ENCODE data around the gene ZFAND6. TPM values are rescaled to one million over a fixed set of nuclear protein-coding genes. Genes with fewer than 3 reads are reported as not detected.
"Not testable (repeated sequence)": the region's sequence is repeated elsewhere in the genome, so short reads cannot be mapped to it uniquely, and the experiment has no call there.

ZFAND6 gene
- total RNA-seq, 3 donors from 2014 or later (not counting 1 experiment from before 2014, with no cell fraction given) = 145 to 150 (median 148) TPM

GRCh38 chr15:80154336-80154735 is 94.9 kb downstream of the ZFAND6 start:
- 94% methylated on average over 6 of the region's 6 CpGs for WGBS (ENCODE audit: insufficient coverage)
- intact Hi-C loops (cut with micrococcal nuclease) = no loop called here
- peak overlapping the region in 1 of 2 donors; percentile 88 for H3K27ac Mint-ChIP-seq
- no peak for DNase-seq
- Histone ChIP-seq H3K4me3 (ENCODE audit: low read length) (no peak overlapping the region), H3K36me3 (ENCODE audit: control insufficient read depth, insufficient read depth, low read length) (no peaks in the 10 kb centered on the region), H3K27ac (ENCODE audit: low read length) (no peak overlapping the region), H3K9me3 (ENCODE audit: control insufficient read depth, insufficient read depth, low read length) (no peaks in the 10 kb centered on the region), H3K4me1 (ENCODE audit: control insufficient read depth, insufficient read depth, low read length) (peaks cover 32% of the 10 kb centered on the region), H3K27me3 (ENCODE audit: control insufficient read depth, insufficient read depth, low read length) (no peaks in the 10 kb centered on the region)
- TF ChIP-seq CTCF (IDR thresholded peaks at IDR 0.05) = no peak
- no peaks in the 10 kb centered on the region for H3K27me3 Mint-ChIP-seq (ENCODE audit: low read depth in 2 of 2)
- no peaks in the 10 kb centered on the region for H3K9me3 Mint-ChIP-seq
- peak overlapping the region; percentile 56 for H3K4me3 Mint-ChIP-seq
- no peak for ATAC-seq
- H3K36me3 Mint-ChIP-seq = no peaks in the 10 kb centered on the region
- H3K4me1 Mint-ChIP-seq = peaks cover 21 to 27% of the 10 kb centered on the region in 2 donors

- Mint-ChIP-seq H3K9me3 (no peaks in the 10 kb centered on the region), H3K27me3 (ENCODE audit: low read depth in 2 of 2) (no peaks in the 10 kb centered on the region), H3K4me1 (peaks cover 21 to 34% of the 10 kb centered on the region in 2 donors), H3K36me3 (no peaks in the 10 kb centered on the region), H3K27ac (peak overlapping the region in 1 of 2 donors; percentile 66), H3K4me3 (peak overlapping the region; percentile 56)
- no peak for TF ChIP-seq CTCF (IDR thresholded peaks at IDR 0.05)
- no peaks in the 10 kb centered on the region for H3K36me3 ChIP-seq (ENCODE audit: control insufficient read depth, insufficient read depth, low read length)
- intact Hi-C loops (cut with micrococcal nuclease) = no loop called here
- WGBS (ENCODE audit: insufficient coverage) = 72% methylated on average over 4 of the region's 5 CpGs
- no peaks in the 10 kb centered on the region for H3K27me3 ChIP-seq (ENCODE audit: control insufficient read depth, insufficient read depth, low read length)
- no peak overlapping the region for H3K4me3 ChIP-seq (ENCODE audit: low read length)
- peaks cover 38% of the 10 kb centered on the region for H3K4me1 ChIP-seq (ENCODE audit: control insufficient read depth, insufficient read depth, low read length)
- no peak overlapping the region for H3K27ac ChIP-seq (ENCODE audit: low read length)
- DNase-seq (no peak), ATAC-seq (no peak)
- H3K9me3 ChIP-seq (ENCODE audit: control insufficient read depth, insufficient read depth, low read length) = no peaks in the 10 kb centered on the region
Observed at GRCh38 chr15:80155001-80155377, 95.5 kb downstream of the ZFAND6 start.

GRCh38 chr15:80155378-80156175 is 96.1 kb downstream of the ZFAND6 start:
- Mint-ChIP-seq H3K27ac (peak overlapping the region in 1 of 2 donors; percentile 66), H3K4me1 (peaks cover 21 to 40% of the 10 kb centered on the region in 2 donors), H3K4me3 (peak overlapping the region; percentile 56)
- H3K4me3 ChIP-seq (ENCODE audit: low read length); ATAC-seq; H3K36me3 Mint-ChIP-seq; H3K27ac ChIP-seq (ENCODE audit: low read length); H3K9me3 Mint-ChIP-seq; H3K27me3 ChIP-seq (ENCODE audit: control insufficient read depth, insufficient read depth, low read length); intact Hi-C loops (cut with micrococcal nuclease); H3K36me3 ChIP-seq (ENCODE audit: control insufficient read depth, insufficient read depth, low read length); H3K27me3 Mint-ChIP-seq (ENCODE audit: low read depth in 2 of 2); H3K9me3 ChIP-seq (ENCODE audit: control insufficient read depth, insufficient read depth, low read length); DNase-seq: not testable (repeated sequence)
- H3K4me1 ChIP-seq (ENCODE audit: control insufficient read depth, insufficient read depth, low read length) = peaks cover 44% of the 10 kb centered on the region
- WGBS (ENCODE audit: insufficient coverage) = 86% methylated on average over 14 of the region's 16 CpGs

DNA sequence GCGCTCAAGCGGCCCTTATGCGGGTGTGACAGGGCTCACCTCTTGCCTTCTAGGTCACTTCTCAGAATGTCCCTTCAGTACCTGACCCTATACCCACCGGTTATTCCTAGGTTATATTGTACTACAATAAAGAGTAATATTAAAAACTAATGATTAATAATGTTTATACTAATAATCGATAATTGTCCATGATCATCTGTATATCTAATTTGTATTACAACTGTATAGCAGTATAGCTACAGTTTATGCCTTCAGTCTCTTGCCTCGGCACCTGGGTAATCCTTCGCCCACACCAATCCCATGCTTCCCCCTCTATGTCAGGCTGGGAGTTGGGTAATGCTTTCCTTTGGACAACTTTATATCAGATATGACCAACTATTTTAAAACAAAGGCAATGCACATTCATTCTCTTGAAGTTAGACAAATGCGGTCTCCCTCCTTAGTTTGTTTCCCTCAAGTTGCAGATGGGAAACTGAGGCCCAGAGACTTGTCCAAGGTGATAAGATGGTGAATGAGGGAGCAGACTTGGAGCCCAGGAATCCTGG is 96.8 kb downstream of the ZFAND6 start:
- H3K27me3 Mint-ChIP-seq (ENCODE audit: low read depth in 2 of 2) = no peaks in the 10 kb centered on the region
- TF ChIP-seq CTCF (IDR thresholded peaks at IDR 0.05) = no peak
- no peak overlapping the region for H3K27ac Mint-ChIP-seq
- H3K4me1 ChIP-seq (ENCODE audit: control insufficient read depth, insufficient read depth, low read length) = peaks cover 51% of the 10 kb centered on the region
- H3K36me3 ChIP-seq (ENCODE audit: control insufficient read depth, insufficient read depth, low read length) = no peaks in the 10 kb centered on the region
- no peaks in the 10 kb centered on the region for H3K9me3 Mint-ChIP-seq
- no peak for ATAC-seq
- H3K36me3 Mint-ChIP-seq = no peaks in the 10 kb centered on the region
- no peak overlapping the region for H3K27ac ChIP-seq (ENCODE audit: low read length)
- H3K4me3 ChIP-seq (ENCODE audit: low read length) = no peak overlapping the region
- WGBS (ENCODE audit: insufficient coverage) = 90% methylated on average over 4 of the region's 8 CpGs
- H3K27me3 ChIP-seq (ENCODE audit: control insufficient read depth, insufficient read depth, low read length) = no peaks in the 10 kb centered on the region
- no peak for DNase-seq
- H3K4me3 Mint-ChIP-seq = no peak overlapping the region
- no peaks in the 10 kb centered on the region for H3K9me3 ChIP-seq (ENCODE audit: control insufficient read depth, insufficient read depth, low read length)
- H3K4me1 Mint-ChIP-seq = peaks cover 21 to 46% of the 10 kb centered on the region in 2 donors
- intact Hi-C loops (cut with micrococcal nuclease) = no loop called here
